Fibroblast of peridontal ligament (primary cell): ENCODE data around the gene ZNF398.

Experiments used
- DNase-seq: peaks from one replicate; pipeline ENCODE4 v3.0.0-alpha.2; 2010; ENCODE audit errors: extremely low read depth

ZNF398 gene

GRCh38 chr7:149150981-149151380 is 3.7 kb downstream of the ZNF398 start:
- DNase-seq = no peak

- DNase-seq = no peak
Measured at GRCh38 chr7:149153346-149153745, 6.1 kb downstream of the ZNF398 start.

DNA sequence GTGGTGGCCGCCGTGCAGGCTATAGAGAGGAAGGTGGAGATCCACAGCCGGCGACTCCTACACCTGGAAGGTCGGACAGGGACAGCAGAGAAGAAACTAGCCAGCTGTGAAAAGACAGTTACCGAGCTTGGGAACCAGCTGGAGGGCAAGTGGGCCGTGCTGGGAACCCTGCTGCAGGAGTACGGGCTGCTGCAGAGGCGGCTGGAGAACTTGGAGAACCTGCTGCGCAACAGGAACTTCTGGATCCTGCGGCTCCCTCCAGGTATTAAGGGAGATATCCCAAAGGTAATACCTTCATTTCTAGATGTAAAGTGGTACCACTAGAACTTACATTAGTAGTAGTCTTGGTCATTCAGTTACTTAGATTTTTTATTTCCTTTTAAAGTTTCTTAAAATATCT is 6.8 kb downstream of the ZNF398 start:
- no peak for DNase-seq

DNA sequence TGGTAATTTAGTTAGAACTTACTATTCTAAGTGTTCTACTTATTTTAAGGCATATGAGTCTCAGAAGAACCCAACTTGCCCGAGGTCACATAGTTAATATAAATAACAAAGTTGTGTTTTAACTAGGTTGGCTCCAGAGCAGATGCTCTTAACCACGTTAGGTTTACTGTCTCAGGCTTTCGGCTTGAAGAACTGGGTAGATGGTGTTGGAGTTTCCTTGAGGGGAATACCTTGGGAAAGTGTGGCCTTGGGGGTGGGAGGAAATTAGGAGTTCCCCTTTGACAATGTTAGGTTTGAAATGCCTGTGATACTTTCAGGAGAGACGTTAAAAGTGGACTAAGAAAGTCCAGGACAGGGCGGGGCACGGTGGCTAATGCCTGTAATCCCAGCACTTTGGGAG is 9.6 kb downstream of the ZNF398 start:
- no peak for DNase-seq

DNA sequence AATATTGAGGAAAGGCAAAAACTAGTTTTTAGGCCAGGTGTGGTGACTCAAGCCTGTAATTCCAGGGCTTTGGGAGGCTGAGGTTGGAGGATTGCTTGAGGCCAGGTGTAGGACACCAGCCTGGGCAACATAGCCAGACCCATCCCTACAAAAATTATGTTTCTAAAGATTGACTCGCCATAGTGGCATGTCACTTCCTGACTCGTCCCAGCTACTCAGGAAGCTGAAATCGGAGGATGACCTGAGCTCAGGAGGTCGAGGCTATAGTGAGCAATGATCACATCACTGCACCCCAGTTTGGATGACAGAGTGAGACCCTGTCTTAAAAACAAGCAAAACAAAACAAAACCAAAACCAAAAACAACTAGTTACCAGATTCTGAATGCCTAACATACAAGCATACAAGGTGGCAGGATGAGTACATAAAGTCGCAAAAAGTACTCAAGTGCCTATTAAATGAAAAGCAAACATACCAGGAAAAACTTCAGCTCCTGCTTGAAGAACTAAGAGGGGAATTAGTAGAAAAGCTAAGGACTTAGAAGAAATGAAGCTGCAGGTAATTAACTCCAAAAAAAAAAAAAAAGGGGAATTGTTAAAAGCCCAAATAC is 14.1 kb downstream of the ZNF398 start:
- no peak for DNase-seq

DNA sequence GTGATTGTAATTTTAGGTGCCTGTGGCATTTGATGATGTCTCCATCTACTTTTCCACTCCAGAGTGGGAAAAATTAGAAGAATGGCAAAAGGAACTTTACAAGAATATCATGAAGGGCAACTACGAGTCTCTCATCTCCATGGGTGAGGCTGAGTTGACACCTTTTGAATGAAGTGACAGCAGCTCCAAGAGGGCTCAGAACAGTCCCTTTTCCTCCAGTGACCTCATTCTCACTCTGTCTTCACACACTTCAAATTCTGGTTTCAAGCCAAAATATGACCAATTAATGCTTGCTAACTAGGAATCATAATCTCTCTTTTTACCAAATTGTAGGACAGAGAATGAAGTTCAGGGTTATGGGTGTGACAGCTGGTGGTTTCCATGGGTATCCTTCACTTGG is 18.9 kb downstream of the ZNF398 start:
- DNase-seq = no peak

DNA sequence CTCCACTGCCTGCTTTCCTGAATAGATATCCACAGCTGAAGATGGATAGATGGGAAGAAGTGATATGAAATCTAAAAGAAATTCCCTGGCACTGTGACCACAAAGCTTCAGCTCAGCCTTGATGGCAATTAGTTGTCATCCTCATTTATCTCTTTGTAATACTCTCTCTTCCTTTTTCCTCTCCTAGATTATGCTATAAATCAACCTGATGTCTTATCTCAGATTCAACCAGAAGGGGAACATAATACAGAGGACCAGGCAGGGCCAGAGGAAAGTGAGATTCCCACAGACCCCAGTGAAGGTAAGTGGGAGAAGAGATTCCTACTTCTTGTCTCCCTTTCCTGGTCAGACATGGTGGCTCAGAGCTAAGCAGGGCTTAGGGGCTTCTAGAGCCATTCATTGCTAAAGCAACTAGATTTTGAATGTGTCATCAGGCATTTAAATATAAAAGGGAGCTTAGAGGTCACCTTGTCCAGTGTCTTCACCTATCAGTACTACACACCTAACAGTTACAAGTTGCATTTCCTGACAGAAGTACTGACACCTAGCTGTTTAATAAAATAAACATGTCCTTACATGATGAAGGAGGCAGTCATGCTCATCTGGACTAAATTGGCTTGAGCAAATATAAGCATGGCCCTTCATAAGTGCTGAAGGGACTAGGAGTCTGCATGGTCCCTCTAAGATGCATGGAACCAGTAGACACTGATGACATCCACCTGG is 19.5 kb downstream of the ZNF398 start:
- DNase-seq = no peak

- DNase-seq = no peak
Measured at GRCh38 chr7:149171892-149172533, 24.8 kb downstream of the ZNF398 start.

DNA sequence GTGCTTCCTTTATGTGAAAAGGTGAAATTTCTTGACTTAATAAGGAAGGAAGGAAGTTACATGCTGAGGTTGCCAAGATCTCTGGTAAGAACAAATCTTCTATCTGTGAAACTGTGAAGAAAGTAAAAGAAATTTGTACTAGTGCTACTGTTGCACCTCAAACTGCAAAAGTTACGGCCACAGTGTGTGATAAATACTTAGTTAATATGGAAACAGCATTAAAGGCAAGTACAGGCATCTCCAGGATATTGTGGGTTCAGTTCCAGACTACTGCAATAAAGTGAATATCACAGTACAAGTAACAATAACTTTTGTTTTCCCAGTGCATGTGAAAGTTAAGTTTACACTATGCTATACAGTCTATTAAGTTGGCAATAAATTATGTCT is 25.3 kb downstream of the ZNF398 start:
- DNase-seq = no peak

DNA sequence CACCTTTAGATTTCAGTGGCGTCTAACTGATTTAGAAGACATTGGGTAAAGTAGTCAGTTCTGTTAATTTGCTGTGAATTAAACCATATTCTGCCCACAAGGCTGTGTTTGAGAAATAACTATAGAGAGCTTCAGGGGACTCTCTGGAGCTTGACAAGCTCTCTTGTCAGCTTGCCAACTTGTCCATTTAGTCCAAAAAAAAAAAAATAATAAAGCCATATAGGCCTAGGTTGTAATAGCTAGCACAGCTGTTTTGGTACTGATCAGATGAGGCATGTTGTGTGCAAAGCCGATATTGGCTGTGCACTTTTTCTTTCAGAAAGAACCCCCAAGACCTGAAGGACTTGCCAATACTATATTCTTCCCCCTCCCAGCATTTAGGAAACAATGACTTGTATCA is 27.9 kb downstream of the ZNF398 start:
- no peak for DNase-seq

DNA sequence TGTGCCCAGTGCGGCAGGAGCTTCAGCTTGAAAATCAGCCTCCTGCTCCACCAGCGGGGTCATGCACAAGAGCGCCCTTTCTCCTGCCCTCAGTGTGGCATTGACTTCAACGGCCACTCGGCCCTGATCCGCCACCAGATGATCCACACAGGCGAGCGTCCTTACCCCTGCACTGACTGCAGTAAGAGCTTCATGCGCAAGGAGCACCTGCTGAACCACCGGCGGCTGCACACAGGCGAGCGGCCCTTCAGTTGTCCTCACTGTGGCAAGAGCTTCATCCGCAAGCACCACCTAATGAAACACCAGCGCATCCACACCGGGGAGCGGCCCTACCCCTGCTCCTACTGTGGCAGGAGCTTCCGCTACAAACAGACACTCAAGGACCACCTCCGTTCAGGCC is 32.0 kb downstream of the ZNF398 start:
- DNase-seq = no peak

DNA sequence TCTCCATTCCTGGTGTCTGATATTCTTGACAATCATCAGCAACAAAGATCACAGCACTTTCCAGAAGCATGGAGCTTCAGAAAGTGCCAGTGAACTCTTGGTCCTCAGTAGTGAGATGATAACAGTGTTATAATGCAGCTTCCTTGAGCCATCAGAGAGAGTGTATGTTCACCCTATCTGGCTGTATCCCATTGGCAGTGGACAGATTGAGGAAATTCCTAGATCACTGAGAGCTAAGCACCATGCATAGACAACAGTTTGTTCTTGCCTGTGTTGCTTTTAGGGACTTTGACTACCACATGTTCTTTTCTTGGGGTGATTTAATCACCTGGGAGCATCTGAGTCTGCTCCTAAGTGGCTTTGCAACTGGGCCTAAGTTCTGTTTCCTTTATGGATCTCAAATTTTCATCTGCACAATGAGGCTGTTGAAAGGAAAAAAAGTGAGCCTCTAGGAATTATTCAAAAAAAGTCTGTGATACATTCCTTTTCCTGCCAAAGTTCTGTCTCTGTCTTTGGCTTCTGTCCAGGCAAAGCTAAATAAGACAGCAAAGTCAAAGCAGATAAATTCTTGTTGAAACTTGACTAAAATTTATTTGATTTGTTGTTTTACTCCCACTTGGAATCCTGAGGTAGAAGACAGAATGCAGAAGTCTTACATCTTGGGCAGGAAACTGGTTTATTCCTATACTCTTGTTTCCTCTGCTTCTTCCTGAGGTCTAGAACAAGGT is 33.6 kb downstream of the ZNF398 start:
- DNase-seq = peak; percentile 41

DNA sequence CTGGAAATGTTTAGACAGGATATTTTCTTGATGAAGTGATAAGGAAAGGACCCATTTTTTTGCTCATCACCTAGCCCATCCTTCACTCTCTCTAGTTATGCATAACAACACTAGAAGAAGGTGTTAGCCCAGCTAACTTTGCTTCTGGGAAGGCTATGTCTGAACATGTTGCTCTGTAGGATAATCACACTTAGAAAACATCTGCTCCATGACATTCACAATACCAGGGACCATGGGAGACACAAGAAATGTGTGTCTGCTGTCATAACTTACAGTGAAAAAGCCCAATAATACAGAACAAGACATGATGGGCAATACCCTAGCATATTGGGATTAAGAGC is 34.2 kb downstream of the ZNF398 start:
- no peak for DNase-seq

DNA sequence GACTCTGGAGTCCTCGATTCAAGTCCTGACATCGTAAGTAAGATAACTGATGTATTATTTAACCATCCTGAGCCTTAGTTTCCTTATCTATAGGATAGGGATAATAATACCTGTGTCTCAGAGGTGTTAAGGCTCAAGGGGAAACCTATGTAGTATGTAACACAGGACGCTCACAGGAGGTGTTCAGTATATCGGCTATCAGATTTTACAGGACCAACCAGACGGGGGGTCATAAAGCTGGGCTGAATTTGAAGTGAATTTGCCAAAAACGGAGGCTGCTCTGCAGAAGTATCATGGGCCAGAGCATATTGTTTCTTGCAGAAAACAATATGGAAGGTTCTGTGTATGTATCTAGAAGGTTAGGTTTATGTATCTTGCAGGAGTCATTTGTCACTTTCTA is 37.0 kb downstream of the ZNF398 start:
- no peak for DNase-seq

GRCh38 chr7:149188213-149188612 is 41.0 kb downstream of the ZNF398 start:
- DNase-seq = no peak

GRCh38 chr7:149188637-149189259 is 41.5 kb downstream of the ZNF398 start:
- no peak for DNase-seq

- no peak for DNase-seq
Measured at GRCh38 chr7:149191851-149192250, 44.6 kb downstream of the ZNF398 start.

GRCh38 chr7:149194799-149195179 is 47.5 kb downstream of the ZNF398 start:
- DNase-seq = no peak

GRCh38 chr7:149195180-149196150 is 48.2 kb downstream of the ZNF398 start, which contains the start of gene ZNF282:
Gene ZNF282, plus strand, starts transcription at chr7:149195546. Its CDS starts 44 bp downstream, at chr7:149195590.
- peak; percentile 84 for DNase-seq

- no peak for DNase-seq
Measured at GRCh38 chr7:149196151-149196704, 49.0 kb downstream of the ZNF398 start.

DNA sequence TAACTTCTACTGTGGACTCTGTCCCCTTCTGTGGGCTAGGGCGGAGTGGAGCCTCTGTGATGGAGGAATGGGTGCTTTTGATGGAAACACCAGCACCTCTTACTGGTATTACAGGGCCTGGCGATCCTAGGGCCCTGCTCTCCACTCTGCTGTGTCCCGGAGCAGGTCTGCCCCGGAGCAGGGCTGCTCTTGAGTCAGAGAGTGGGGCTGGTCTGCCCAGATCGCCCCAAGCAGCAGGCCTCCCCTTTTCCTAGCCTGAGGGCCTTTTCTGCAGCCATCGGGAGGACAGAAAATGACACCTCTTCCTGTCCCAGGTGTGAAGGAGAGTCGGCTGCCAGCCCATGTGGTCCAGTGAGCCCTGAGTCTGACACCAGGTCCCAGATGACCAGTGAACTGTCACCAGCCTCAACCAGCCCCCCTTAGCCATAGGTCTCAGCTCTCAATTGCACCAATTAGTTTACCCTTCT is 49.5 kb downstream of the ZNF398 start:
- DNase-seq = no peak
